Measurements from ENCODE around the gene IMPA2. TPM values are rescaled to one million over a fixed set of nuclear protein-coding genes. Genes with fewer than 3 reads are reported as not detected.

Gene IMPA2
- total and polyA plus RNA-seq, 2 of the 8 experiments (the other 6 are each of a cell fraction or from before 2014, with no cell fraction given), result 102 to 140 TPM

DNA sequence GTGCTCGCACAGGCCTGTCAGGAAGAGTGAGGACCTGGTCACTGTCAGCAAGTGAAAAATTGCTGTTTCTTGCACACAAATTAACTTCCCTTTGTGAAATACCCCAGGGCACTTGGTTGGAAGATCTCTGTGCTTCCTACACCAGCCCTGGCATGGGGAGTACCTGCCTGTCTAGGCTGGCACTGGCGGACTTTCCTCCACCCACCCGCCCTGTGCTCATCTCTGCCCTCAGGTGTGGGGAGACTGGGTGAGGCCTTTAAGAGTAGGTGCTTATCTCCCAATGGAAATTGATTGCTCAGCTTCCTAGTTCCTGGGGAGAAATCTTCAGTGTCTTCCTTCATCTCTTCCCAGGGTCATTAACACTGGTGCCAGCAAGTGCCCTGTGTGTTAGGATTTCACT, 42.1 kb downstream of the IMPA2 start (continued):
- TF ChIP-seq, protein P1, sequence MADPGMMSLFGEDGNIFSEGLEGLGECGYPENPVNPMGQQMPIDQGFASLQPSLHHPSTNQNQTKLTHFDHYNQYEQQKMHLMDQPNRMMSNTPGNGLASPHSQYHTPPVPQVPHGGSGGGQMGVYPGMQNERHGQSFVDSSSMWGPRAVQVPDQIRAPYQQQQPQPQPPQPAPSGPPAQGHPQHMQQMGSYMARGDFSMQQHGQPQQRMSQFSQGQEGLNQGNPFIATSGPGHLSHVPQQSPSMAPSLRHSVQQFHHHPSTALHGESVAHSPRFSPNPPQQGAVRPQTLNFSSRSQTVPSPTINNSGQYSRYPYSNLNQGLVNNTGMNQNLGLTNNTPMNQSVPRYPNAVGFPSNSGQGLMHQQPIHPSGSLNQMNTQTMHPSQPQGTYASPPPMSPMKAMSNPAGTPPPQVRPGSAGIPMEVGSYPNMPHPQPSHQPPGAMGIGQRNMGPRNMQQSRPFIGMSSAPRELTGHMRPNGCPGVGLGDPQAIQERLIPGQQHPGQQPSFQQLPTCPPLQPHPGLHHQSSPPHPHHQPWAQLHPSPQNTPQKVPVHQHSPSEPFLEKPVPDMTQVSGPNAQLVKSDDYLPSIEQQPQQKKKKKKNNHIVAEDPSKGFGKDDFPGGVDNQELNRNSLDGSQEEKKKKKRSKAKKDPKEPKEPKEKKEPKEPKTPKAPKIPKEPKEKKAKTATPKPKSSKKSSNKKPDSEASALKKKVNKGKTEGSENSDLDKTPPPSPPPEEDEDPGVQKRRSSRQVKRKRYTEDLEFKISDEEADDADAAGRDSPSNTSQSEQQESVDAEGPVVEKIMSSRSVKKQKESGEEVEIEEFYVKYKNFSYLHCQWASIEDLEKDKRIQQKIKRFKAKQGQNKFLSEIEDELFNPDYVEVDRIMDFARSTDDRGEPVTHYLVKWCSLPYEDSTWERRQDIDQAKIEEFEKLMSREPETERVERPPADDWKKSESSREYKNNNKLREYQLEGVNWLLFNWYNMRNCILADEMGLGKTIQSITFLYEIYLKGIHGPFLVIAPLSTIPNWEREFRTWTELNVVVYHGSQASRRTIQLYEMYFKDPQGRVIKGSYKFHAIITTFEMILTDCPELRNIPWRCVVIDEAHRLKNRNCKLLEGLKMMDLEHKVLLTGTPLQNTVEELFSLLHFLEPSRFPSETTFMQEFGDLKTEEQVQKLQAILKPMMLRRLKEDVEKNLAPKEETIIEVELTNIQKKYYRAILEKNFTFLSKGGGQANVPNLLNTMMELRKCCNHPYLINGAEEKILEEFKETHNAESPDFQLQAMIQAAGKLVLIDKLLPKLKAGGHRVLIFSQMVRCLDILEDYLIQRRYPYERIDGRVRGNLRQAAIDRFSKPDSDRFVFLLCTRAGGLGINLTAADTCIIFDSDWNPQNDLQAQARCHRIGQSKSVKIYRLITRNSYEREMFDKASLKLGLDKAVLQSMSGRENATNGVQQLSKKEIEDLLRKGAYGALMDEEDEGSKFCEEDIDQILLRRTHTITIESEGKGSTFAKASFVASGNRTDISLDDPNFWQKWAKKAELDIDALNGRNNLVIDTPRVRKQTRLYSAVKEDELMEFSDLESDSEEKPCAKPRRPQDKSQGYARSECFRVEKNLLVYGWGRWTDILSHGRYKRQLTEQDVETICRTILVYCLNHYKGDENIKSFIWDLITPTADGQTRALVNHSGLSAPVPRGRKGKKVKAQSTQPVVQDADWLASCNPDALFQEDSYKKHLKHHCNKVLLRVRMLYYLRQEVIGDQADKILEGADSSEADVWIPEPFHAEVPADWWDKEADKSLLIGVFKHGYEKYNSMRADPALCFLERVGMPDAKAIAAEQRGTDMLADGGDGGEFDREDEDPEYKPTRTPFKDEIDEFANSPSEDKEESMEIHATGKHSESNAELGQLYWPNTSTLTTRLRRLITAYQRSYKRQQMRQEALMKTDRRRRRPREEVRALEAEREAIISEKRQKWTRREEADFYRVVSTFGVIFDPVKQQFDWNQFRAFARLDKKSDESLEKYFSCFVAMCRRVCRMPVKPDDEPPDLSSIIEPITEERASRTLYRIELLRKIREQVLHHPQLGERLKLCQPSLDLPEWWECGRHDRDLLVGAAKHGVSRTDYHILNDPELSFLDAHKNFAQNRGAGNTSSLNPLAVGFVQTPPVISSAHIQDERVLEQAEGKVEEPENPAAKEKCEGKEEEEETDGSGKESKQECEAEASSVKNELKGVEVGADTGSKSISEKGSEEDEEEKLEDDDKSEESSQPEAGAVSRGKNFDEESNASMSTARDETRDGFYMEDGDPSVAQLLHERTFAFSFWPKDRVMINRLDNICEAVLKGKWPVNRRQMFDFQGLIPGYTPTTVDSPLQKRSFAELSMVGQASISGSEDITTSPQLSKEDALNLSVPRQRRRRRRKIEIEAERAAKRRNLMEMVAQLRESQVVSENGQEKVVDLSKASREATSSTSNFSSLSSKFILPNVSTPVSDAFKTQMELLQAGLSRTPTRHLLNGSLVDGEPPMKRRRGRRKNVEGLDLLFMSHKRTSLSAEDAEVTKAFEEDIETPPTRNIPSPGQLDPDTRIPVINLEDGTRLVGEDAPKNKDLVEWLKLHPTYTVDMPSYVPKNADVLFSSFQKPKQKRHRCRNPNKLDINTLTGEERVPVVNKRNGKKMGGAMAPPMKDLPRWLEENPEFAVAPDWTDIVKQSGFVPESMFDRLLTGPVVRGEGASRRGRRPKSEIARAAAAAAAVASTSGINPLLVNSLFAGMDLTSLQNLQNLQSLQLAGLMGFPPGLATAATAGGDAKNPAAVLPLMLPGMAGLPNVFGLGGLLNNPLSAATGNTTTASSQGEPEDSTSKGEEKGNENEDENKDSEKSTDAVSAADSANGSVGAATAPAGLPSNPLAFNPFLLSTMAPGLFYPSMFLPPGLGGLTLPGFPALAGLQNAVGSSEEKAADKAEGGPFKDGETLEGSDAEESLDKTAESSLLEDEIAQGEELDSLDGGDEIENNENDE (IDR thresholded peaks at IDR 0.05; ENCODE audit: insufficient replicate concordance, low read length), result no peak
- TF ChIP-seq KDM4A (IDR thresholded peaks at IDR 0.05; ENCODE audit: low read depth, low read length, severe bottlenecking), result no peak

All from H1 (cell line).